HG02623 (cell line): Measurements from ENCODE around the gene SLC9A3.

Experiments used
- ATAC-seq: cut with Tn5 transposase; IDR thresholded peaks from one replicate; pipeline ENCODE4 v1.9.1; 2021; ENCODE audit warnings: moderate library complexity; ENCODE audit not compliant: unreplicated experiment

SLC9A3 gene

GRCh38 chr5:555058-555623 lies 30.9 kb upstream of the SLC9A3 start:
- no peak for ATAC-seq

DNA sequence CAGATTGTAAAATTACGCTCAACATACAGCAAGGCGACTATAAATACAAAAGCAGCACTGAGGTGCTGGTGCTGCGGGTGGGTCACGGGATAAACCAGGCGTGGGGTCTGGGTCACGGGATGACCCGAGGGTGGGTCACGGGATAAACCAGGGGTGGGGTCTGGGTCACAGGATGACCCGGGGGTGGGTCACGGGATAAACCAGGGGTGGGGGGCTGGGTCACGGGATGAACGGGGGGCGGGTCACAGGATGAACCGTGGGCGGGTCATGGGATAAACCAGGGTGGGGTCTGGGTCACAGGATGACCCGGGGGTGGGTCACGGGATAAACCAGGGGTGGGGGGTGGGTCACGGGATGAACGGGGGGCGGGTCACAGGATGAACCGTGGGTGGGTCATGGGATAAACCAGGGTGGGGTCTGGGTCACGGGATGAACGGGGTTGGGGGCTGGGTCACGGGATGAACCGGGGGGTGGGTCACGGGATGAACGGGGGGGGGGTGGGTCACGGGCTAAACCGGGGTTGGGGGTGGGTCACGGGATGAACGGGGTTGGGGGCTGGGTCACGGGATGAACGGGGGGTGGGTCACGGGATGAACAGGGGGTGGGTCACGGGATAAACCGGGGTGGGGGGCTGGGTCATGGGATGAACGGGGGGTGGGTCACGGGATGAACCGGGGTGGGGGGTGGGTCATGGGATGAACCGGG lies 30.2 kb upstream of the SLC9A3 start:
- ATAC-seq: no peak

- no peak for ATAC-seq
Observed at GRCh38 chr5:553874-554273, 29.6 kb upstream of the SLC9A3 start.

DNA sequence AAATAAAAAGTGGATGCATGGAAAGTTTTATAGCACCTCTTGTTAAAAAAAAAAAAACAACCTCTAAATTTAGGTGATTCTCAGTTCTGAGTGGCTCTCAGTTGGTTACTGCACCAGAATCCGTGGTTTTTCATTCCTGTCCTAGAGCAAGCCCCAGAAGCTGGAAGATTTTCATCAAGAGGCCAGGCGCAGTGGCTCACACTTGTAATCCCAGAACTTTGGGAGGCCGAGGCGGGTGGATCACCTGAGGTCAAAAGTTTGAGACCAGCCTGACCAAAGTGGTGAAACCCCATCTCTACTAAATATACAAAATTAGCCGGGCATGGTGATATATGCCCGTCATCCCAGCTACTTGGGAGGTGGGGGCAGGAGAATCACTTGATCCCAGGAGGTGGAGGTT lies 27.2 kb upstream of the SLC9A3 start:
- ATAC-seq: no peak

GRCh38 chr5:549229-549628 lies 25.0 kb upstream of the SLC9A3 start:
- no peak for ATAC-seq

GRCh38 chr5:548256-548655 lies 24.0 kb upstream of the SLC9A3 start:
- no peak for ATAC-seq

- no peak for ATAC-seq
Observed at GRCh38 chr5:547086-547924, 23.1 kb upstream of the SLC9A3 start.

DNA sequence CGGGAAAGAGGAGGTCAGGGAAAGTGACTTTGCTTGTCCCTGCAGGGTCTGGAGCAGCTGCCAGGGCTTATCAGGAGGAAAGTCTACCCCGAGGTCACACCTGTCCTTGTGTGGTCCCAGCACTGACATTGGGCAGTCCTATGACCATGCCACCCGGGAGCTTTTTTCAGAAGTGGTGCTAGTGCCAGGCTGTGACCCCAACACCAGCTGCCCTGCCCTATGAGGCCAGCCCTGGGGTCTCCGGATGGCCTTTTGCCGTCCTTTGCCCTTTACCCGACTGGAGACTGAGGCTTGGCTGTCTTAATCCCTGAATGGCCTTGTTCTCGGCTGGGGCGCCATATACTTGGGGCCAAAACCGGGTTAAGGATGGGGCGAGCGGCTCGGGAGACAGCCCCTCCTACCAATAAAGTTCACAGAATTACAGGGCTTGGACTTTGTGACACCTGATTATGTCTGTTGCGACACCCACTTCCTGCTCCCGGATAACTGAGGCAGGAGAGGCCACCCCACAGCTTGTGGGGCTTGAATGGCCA lies 22.2 kb upstream of the SLC9A3 start:
- ATAC-seq: no peak

DNA sequence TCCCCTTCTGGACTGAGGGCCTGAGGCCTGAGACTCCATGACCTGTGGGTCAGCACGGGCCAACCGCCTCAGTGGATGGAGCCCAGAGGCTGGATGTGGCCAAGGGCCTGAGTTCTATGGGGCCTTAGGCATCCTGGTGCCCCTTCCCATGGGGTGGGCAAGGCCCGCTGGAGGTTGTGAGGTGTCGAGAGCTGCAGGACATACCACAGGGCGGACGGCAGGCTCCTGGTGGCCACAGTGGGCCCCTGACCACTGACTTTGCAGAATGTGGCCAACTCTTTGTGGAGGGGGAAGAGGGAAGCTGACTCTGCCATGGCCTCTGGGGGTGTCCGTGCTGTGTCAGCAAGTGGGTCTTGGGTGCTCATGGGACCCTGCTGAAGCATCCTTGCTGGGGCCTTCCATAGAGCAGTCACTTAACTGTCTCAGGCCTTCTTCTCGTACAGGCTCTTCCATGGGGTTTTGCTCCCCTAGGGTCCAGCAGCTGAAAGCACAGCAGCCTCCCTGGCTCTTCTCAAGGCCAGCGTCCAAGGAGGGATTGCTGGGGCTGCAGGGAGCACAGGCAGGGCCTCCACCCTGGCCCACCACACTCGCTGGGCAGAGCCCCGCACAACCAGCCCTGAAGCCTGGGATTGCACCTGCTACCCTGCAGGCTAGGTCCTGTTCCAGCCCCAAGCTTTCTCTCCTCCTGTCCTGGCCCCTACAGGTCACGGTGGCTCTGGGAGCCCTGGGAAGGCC lies 21.6 kb upstream of the SLC9A3 start:
- no peak for ATAC-seq

GRCh38 chr5:544675-545355 lies 20.6 kb upstream of the SLC9A3 start:
- no peak for ATAC-seq

DNA sequence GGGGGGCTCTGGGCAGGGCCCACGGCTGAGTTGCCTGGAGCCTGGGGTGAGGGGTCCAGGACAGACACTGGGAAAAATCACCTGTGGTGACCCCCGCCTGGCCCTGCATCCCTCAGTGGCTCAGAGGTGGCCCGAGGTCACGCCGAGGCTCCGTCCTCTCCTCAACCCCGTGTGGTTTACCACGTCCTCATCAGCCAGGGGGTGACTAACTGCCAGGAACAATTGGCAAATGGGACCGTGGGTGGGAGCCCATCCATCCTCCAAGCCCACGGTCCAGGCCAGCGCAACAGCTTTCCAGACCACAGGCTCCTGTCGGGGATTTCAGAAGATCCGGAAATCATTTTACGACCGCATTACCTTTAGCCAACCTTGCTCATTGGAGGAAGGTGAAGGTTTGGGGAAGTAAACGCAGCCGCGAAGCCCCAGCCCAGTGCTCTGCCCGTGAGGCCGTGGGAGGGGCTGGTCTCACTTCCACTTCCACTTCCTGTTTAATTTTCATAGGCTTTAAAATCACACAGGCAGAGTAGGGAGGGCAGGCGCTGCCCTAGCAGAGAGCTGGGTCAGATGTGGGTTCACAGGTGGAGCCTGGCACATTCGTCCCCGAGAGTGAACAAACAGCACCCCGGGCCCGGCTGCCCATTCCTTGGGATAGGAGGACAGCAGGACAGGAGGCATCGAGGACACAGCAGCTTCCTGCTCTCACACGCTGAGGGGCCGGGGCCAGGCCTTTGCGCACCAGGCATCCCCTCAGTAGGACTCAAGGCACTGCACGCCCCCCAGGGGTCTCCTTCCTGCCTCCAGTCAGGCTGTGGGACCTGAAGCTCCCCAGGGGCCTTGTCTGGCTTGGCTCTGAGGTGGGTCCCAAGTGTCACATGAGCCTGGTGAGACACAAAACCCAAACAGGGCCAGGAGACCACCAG lies 19.8 kb upstream of the SLC9A3 start:
- peak; percentile 87 for ATAC-seq

DNA sequence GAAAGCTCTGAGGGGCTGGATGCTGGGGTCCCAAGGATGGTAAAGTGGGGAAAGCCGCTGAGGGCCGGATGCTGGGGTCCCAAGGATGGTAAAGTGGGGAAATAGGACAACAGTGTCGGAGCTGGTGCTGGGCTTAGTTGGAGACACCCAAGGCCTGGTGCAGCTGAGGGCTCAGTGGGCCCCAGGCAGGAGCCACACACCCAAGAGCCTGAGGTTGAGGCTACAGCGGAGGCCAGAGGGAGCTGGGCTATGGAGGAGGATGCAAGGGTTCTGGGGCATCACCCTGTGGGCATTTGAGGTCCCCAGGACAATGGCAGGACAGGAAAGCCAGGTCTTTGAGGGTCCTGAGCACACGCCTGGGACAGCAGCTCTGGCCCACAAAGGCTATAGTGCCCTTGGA lies 19.1 kb upstream of the SLC9A3 start:
- ATAC-seq: no peak

- ATAC-seq: no peak
Observed at GRCh38 chr5:542319-543311, 18.4 kb upstream of the SLC9A3 start.

GRCh38 chr5:541539-542318 lies 17.5 kb upstream of the SLC9A3 start:
- no peak for ATAC-seq

DNA sequence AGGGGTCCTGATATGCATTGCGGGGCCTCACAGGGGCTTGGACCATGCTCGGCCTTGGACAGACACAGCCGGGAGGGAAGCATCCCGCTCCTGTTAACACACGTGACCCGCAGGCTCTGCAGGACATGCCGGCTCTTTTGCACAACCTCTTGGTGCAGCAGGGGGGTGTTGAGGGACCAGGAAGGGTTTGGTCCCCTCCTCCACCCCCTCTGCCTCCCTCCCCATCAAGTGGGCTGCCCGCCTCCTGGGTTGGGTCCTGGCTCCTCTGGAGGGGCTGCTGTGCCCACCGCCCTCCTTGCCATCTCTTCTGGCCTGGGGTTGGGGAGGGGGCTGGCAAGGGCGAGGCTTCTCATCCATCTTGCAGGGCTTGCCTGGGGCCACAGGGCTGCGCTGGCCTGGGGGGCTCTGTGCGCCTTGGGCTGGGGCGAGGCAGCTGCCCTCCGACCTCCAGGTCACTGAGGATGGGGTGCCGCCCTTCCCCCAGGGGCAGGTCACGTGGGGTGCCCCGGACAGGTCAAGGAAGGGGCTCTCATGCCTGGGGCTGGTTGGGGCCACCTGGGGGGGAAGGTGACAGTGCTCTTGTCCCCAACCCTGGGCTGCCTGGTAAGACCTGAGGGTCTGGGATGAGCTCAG lies 16.8 kb upstream of the SLC9A3 start:
- no peak for ATAC-seq

DNA sequence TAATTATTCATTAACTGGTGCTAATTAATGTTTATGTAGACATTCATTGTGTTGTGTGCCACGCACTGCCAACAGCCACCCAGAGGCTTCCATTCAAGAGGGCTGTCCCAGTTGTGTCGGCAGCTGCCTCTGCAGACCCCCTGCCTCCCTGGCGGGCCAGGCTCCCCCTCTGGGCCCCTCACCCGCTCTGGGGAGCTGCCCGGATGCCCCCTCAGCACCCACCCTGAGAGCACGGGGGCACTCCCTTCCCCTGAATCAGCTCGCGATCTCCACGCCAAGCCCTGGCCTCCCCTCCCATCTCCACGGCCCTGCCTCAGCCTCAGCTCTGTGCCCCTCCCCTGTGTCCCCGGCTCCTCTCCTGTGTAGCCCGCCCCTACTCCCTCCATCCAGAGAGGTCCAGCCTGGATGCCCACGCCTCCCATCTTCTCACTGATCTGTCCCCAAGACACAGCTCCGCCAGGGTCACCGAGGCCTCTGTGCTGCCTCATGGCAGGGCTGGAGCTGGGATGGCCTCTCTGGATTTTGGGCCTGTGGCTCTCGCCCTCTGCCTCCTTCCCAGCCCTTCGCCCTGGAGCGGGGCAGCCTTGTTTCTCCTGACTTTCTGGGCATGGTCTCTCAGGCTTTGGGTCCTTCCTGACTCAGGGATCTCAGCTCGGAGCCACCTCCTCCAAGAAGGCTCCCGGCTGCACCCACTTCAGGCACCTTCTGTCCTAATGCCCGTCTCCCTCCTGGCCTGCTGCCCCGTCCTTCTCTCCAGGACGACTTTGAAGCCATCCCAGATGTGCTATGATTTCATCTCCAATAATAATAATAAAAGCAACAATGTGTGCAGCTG lies 16.0 kb upstream of the SLC9A3 start:
- ATAC-seq: no peak
